ENCODE data around the gene ZNHIT6.
"Not testable (repeated sequence)": the region's sequence is repeated elsewhere in the genome, so short reads cannot be mapped to it uniquely, and the experiment has no call there.

Gene ZNHIT6

DNA sequence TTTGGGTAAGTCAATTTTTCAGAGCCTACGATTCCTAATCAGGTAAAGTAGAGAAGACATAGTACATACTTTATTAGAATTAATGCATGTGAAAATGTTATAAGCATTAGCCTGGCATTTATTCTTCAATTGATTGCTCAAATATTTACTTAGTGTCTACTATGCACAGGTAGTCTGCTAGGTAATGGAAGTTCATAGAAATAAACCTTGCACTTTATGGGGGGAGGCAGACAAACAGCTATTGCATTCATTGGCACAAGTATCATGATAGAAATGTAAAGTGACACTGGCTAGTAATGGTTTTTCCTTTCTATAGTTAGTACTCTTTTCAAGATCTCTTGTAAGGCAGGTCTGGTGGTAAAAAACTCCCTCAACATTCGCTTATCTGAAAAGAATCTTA lies 44.9 kb downstream of the ZNHIT6 start:
- DNase-seq: no peak

DNA sequence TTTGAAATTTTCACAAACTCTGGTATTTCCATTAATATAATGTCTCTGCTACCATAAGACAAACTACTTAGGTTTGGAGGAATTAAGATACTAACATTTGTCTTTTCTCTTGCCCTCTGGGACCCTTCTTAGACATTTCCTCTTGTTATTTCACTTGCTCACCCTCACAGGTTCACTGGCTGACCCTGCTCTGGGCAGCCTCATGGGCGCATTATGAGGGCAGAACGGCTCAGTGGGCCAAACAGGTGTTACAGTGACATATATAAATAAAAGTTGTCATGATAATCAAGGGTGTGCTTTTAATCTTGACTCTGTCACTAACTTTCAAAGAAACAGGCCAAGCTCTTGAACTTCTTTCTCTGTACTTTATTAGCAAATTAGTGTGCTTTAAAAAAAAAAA lies 46.5 kb downstream of the ZNHIT6 start:
- DNase-seq: no peak

- DNase-seq: no peak
Observed at GRCh38 chr1:85660541-85660940, 47.7 kb downstream of the ZNHIT6 start.

- DNase-seq: no peak
Observed at GRCh38 chr1:85659174-85659573, 49.1 kb downstream of the ZNHIT6 start.

- DNase-seq: no peak
Observed at GRCh38 chr1:85656948-85657347, 51.3 kb downstream of the ZNHIT6 start.

DNA sequence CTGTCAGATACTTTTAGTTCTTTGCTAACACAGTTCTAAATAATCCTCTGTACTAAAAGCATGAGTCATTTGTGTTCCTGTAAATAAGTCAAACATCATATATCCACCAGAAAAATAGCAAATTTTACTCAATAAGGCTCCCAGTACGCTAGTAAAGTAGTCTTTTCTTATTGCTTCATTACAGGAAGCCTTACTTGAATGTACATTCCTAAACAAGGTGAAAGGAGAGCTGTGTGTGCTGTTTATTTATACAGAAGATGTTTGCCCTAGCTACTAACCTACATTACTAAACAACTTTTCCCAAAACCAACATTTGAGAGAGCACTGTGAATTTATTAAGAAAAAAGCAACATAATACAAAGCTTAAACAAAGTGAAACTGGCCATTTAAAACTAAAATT lies 52.0 kb downstream of the ZNHIT6 start:
- no peak for DNase-seq

- DNase-seq: no peak
Observed at GRCh38 chr1:85655315-85655714, 52.9 kb downstream of the ZNHIT6 start.

GRCh38 chr1:85654066-85654782 lies 54.0 kb downstream of the ZNHIT6 start:
- DNase-seq: no peak

DNA sequence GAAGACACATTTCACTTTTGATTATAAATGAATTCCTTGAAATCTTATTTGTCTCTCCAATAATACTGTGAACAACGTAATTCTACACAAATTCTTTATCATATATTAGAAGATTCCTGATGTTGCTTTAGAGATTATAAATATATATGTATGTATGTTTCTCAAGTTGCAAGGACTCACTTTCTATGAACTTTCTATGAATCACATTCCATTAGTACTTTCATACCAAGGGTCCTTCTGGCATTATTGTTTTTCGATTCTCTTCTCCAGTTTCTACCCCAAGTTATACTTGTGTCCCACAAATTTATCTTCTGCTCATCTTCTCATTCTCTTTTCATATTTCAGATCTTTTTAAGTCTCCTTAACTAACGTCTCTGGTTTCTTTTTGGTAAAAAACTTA lies 55.9 kb downstream of the ZNHIT6 start:
- DNase-seq: no peak

DNA sequence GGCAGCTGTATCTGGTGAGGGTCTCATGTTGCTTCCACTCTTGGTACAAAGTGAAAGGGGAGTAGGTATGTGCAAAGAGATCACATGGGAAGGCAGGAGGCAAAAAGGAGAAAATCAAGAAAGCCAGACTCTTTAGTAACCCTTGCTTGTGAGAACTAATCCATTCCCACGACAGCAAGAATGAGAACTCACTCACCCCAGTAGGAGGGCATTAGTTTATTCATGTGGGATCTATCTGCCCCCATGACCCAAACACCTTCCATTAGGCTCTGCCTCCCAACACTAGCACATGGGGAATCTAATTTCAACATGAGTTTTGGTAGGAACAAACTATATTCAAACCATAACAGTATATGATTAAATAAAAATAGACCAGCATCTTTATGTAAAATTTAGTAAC lies 57.6 kb downstream of the ZNHIT6 start:
- DNase-seq: no peak

GRCh38 chr1:85649591-85649990 lies 58.6 kb downstream of the ZNHIT6 start:
- no peak for DNase-seq

- not testable (repeated sequence) for DNase-seq
Observed at GRCh38 chr1:85641598-85642556, 66.4 kb downstream of the ZNHIT6 start.

- DNase-seq: not testable (repeated sequence)
Observed at GRCh38 chr1:85639920-85640319, 68.3 kb downstream of the ZNHIT6 start.

DNA sequence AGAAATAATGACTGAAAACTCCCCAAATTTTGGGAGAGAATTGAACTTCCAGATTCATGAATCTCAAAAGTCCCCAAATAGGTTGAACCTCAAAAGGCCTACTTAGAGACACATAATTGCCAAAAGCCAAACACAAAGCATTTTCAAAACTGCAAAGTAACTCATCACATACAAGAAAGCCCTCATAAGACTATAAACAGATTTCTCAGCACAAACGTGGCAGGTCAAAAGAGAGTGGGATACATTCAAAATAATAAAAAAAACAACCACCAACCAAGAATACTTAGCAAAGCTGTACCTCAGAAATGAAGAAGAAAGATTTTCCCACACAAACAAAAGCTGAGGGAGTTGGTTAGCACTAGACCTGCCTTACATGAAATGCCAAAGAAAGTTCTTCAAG lies 69.8 kb downstream of the ZNHIT6 start:
- no peak for DNase-seq

GRCh38 chr1:85630493-85630892 lies 77.7 kb downstream of the ZNHIT6 start:
- no peak for DNase-seq

- DNase-seq: no peak
Observed at GRCh38 chr1:85629532-85629920, 78.7 kb downstream of the ZNHIT6 start.

DNA sequence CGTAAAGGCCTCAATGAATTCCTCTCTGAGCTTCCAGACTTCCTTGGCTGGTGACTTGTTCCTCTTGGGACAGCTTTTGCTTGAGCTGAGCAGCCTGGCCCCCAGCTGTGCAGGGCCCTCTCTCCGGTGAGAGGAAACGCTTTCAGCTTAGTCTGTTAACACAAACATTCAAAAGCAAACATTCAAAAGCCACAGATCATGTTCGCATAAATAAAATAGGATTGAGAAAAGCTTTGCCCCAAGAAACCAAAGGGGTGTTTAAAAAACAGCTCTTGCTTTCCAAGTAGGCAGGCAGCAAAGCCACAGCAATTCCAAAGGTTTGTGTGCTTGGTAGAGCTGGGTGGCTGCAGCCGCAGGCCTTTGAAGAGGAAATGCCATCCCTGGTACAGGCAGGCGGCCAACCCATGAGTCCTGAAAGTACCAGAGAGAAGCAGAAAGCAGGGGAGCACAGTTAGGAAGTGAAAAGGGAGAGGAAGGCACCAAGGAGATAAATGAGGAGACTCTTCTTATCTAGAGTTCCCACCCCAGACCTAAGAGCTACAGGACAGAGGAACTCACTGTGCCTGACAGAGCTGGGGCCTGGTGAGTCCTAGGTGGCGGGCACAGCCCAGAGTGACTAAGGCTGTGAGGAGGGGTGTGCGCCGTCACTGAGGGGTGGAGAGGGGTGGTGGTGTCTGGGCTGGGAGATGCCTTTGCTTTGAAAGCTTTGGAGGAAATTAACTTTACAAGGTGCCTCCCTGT lies 79.3 kb downstream of the ZNHIT6 start:
- no peak for DNase-seq

GRCh38 chr1:85626818-85627217 lies 81.4 kb downstream of the ZNHIT6 start:
- DNase-seq: no peak

DNA sequence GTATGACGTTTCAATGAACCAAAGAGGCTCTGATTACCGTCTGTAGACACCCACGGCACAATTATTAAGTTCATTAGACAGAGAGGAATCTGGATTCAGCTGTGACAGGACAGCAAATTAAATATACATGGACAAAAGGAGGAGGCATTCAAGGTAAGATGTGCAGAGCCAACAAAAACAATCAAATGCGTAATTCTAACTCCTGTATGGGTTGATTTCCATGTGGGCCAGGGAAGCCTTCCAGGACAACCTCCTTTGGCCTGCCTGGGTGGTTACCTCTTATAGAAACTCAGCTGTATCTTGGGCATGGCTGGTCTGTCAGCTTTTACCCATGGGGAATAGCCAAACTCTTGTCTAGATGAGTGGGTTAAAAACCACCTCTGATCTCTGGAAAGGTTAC lies 83.9 kb downstream of the ZNHIT6 start:
- DNase-seq: no peak

- no peak for DNase-seq
Observed at GRCh38 chr1:85623061-85623471, 85.2 kb downstream of the ZNHIT6 start.

- no peak for DNase-seq
Observed at GRCh38 chr1:85621430-85621829, 86.8 kb downstream of the ZNHIT6 start.

DNA sequence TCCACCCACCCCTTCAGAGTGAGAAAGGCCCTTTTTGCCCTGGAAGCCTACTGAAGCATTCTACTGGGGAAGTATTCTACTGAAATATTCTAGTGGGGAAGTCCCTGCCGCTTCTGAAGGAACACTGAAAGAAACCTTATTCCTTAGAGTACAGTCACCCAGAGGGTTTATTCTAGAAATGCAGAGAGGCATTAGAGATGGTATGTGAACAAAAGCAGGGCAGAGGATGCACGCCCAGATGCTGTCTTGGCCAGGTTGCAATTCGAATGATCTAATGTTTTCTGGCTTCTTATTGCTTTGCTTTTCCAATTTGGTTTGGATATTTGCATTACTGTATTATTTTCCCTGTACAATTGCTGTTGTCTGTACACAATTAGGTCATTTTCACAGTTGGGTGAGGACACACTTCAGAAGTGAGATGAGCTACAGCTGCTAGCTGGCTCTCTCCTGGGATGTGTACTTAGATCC lies 90.6 kb downstream of the ZNHIT6 start:
- no peak for DNase-seq

- no peak for DNase-seq
Observed at GRCh38 chr1:85616736-85617135, 91.5 kb downstream of the ZNHIT6 start.

Measured in CD4-positive, alpha-beta T cell treated with Interleukin-15 for 1 hour (primary cell).